ENCODE measurements around the gene TMEM60. TPM values are rescaled to one million over a fixed set of nuclear protein-coding genes. Genes with fewer than 3 reads are reported as not detected.

The TMEM60 gene
- total and polyA plus RNA-seq, 10 of the 15 experiments (the other 5 are each of a cell fraction or from before 2014, with no cell fraction given) = 13.2 to 94.2 (median 30.2) TPM

Other genes with a start within 250 kb of the TMEM60 start
- gene RSBN1L, start 102.0 kb downstream of the TMEM60 start, total RNA-seq (2014; rRNA removed) = 11.4 and 14.3 TPM in 2 replicates
- gene RSBN1L, start 102.0 kb downstream of the TMEM60 start, total RNA-seq (2014; rRNA removed; fragmentation: Illumina TruSeq; extraction: Trizol) = 23.7 and 24.8 TPM in 2 replicates
- 14.7 and 15.9 TPM in 2 replicates for gene RSBN1L, start 102.0 kb downstream of the TMEM60 start, total RNA-seq (2021)
- 17.6 and 21.3 TPM in 2 replicates for gene RSBN1L, start 102.0 kb downstream of the TMEM60 start, polyA plus RNA-seq (2011; rRNA removed)
- 21.5 and 24.9 TPM in 2 replicates for gene RSBN1L, start 102.0 kb downstream of the TMEM60 start, polyA plus RNA-seq (2014; fragmentation: Illumina TruSeq; extraction: Trizol)
- gene RSBN1L, start 102.0 kb downstream of the TMEM60 start, polyA plus RNA-seq (2014; fragmentation: Nextera tagmentation; extraction: Ambion mirVana) = 1 to 10 TPM; 4.6 to 6.9 TPM
- gene RSBN1L, start 102.0 kb downstream of the TMEM60 start, polyA plus RNA-seq (2014; rRNA removed) = 9.2 and 10.0 TPM in 2 replicates
- gene RSBN1L, start 102.0 kb downstream of the TMEM60 start, polyA plus RNA-seq (2016; fragmentation: Nextera tagmentation; extraction: Ambion mirVana) = 1 to 10 TPM; 4.5 to 5.2 TPM
- gene PHTF2, start 339 bp upstream of the TMEM60 start, total RNA-seq (2014; rRNA removed) = 29.2 and 35.3 TPM in 2 replicates
- 35.1 and 35.7 TPM in 2 replicates for gene PHTF2, start 339 bp upstream of the TMEM60 start, total RNA-seq (2014; rRNA removed; fragmentation: Illumina TruSeq; extraction: Trizol)
- 30.4 and 33.6 TPM in 2 replicates for gene PHTF2, start 339 bp upstream of the TMEM60 start, total RNA-seq (2021)
- 41.8 and 69.0 TPM in 2 replicates for gene PHTF2, start 339 bp upstream of the TMEM60 start, polyA plus RNA-seq (2011; rRNA removed)
- 40.3 and 50.4 TPM in 2 replicates for gene PHTF2, start 339 bp upstream of the TMEM60 start, polyA plus RNA-seq (2014; fragmentation: Illumina TruSeq; extraction: Trizol)
- gene PHTF2, start 339 bp upstream of the TMEM60 start, polyA plus RNA-seq (2014; fragmentation: Nextera tagmentation; extraction: Ambion mirVana) = 10 to 100 TPM; 12.9 to 14.1 TPM
- 22.0 and 23.8 TPM in 2 replicates for gene PHTF2, start 339 bp upstream of the TMEM60 start, polyA plus RNA-seq (2014; rRNA removed)
- gene PHTF2, start 339 bp upstream of the TMEM60 start, polyA plus RNA-seq (2016; fragmentation: Nextera tagmentation; extraction: Ambion mirVana) = 10 to 100 TPM; 21.0 to 24.7 TPM